GM18498 (cell line): ENCODE results near the gene NOTCH3.
A peak's percentile ranks its signal among the peaks of the same experiment; 100 is the strongest.

ENCODE experiments used
- ATAC-seq: cut with Tn5 transposase; IDR thresholded peaks from one replicate; pipeline ENCODE4 v1.9.1; 2021; ENCODE audit warnings: mild to moderate bottlenecking, moderate library complexity; ENCODE audit not compliant: unreplicated experiment

Gene NOTCH3

GRCh38 chr19:15197275-15197941, 3.4 kb downstream of the NOTCH3 start:
- no peak for ATAC-seq

- ATAC-seq, result no peak
Observed at GRCh38 chr19:15196360-15197005, 4.3 kb downstream of the NOTCH3 start.

DNA sequence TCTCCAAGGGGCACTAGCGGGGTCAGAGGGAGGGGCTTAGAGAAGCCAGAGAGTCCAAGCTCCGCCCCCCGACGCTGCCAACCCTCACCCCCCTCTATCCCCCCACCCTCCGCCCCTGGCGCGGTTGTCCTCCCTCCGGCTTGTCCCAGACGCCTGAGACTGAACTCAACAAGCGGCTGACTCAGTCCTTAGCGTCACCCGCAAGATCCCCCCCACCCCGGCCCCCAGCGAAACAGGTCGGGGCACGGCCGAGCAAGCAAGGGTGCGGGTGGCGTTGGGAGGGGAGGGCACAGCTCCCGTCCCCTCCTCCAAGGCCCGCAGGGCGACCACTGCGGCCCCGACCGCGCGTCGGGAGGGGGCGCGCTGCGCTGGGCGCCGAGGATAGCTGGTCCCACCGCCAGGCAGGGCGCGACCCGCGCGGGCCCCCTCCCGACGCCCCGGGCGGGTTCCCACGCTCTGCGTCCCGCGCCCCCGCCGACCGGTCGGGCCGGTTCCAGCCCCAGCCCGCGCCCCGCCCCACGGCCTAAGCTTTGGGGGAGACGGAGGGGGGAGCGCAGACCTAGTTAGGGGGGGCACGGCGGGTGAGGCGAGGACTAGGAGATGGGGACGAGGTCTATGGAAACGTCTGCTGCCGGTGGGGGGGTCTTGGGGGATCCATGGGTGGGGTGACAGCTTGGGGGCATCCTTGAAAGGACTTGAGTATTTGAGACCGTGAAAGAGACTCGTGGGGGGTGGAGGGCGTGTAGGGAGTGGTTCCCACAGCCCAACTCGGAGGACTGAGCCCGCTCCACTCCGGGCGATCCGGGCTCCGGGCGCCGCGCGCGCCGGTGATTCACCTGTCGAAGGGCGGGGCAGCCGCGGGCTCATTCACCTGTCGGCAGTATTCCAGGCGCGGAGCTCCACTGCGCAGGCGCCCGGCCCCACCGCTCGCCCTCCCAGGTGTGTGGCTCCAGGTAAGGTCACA, 5.1 kb downstream of the NOTCH3 start:
- ATAC-seq, result no peak

GRCh38 chr19:15194938-15195337, 5.9 kb downstream of the NOTCH3 start:
- no peak for ATAC-seq

GRCh38 chr19:15191982-15192381, 8.8 kb downstream of the NOTCH3 start:
- ATAC-seq, result no peak

GRCh38 chr19:15191514-15191913, 9.3 kb downstream of the NOTCH3 start:
- no peak for ATAC-seq

GRCh38 chr19:15188851-15189250, 11.9 kb downstream of the NOTCH3 start:
- no peak for ATAC-seq

DNA sequence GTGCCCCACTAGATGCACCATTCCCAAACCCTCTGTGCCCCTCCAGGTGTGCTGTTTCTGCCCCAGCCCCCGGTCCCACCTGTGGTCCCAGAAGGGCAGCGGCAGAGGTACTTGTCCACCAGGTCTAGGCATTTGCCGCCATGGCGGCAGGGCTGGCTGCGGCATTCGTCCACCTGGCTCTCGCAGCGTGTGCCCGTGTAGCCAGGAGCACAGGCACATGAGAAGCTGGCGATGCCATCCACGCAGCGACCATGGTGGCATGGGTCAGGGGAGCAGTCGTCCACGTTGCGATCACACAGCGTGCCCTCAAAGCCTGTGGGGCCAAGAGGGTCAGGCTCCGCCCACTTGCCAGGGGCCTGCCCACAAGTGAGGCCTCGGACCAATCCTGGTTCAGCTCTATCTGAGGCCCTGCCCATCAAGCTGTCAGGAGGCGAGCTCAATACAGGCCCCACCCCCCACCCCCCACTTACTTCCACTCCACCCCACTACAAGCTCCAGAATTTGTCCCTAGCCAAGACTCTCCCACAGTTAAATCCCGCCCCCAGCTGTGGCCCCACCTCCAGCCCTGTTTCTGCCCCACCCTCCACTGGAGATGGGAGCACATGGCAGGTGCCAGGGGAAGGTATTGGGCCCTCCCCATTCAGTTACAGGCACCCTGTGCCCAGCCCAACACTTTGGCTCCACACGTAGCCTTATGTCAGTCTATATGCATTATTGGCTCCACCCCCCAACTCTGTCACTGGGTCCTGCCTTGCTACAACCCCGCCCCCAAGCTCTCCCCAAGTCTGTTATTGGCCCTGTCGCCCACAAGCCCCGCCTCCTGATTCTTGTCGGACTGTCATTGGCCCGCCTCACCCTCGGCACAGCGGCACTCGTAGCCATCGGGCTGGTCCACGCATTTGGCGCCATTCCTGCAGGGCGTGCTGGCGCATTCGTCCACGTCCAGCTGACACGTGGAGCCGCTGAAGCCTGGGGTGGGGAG, 13.5 kb downstream of the NOTCH3 start:
- no peak for ATAC-seq

GRCh38 chr19:15185188-15185587, 15.6 kb downstream of the NOTCH3 start:
- ATAC-seq, result no peak

- ATAC-seq, result no peak
Observed at GRCh38 chr19:15184776-15185175, 16.0 kb downstream of the NOTCH3 start.

DNA sequence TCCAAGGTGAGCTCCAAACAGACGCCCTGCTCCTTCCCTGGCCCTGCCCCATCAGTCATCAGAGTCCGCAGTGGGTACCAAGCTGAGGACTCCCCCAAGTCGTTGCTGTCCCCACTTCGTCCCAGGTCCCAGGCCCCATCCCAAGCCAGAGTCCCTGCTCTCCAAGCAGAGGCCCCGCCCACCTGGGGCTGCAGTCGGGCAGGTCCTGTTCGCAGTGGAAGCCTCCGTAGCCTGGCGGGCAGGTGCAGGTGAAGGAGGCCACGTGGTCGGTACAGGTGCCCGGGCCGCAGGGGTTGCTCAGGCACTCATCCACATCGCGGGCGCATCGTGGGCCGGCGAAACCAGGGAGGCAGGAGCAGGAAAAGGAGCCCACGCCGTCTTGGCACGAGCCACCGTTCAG, 19.4 kb downstream of the NOTCH3 start:
- no peak for ATAC-seq

GRCh38 chr19:15180451-15181390, 20.1 kb downstream of the NOTCH3 start:
- ATAC-seq, result no peak

- no peak for ATAC-seq
Observed at GRCh38 chr19:15178629-15179308, 22.0 kb downstream of the NOTCH3 start.

GRCh38 chr19:15177269-15178116, 23.3 kb downstream of the NOTCH3 start:
- peak; percentile 60 for ATAC-seq

DNA sequence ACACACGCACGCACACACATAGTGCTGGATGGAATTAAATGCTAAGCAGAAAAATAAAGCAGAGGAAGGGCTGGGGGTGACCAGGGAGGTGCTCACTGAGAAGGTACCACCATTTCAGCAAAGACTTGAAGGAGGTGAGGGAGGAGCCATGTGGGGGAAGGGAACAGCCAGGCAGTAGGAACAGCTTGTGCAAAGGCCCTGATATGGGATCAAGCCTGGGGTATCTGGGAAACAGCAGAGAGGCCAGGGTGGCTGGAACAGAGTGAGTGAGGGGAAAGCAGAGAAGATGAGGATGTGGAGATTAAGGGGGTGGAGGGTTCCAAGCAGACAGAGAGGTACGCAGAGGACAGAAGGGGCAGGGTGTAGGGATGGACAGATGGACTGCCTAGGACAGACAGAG, 25.2 kb downstream of the NOTCH3 start:
- ATAC-seq, result no peak

GRCh38 chr19:15173746-15174404, 26.9 kb downstream of the NOTCH3 start:
- ATAC-seq, result no peak

- no peak for ATAC-seq
Observed at GRCh38 chr19:15170345-15170744, 30.4 kb downstream of the NOTCH3 start.
